HEK293 (cell line): ENCODE measurements around the gene RASD1.
A peak's percentile ranks its signal among the peaks of the same experiment; 100 is the strongest.

Experiments used
- CTCF ChIA-PET: fragments of 350-600 bp; formaldehyde crosslinking; extraction: SDS; loops from one replicate; lab custom pipeline; 2021; ENCODE audit warnings: antibody characterized with exemption; lab: Yijun Ruan, JAX
- POLR2A ChIA-PET: fragments of 300-600 bp; formaldehyde crosslinking; extraction: SDS; loops from one replicate; lab custom pipeline; 2020; ENCODE audit warnings: antibody characterized with exemption, inconsistent platforms; lab: Yijun Ruan, JAX
- H3K27ac ChIP-seq: fragments of 200-500 bp; sonication (Bioruptor generic); 2 replicates; pipeline ENCODE4 v1.5.1; 2014; ENCODE audit warnings: low read depth, low read length, control low read depth, inconsistent platforms; ENCODE audit errors: extremely low read depth
- H3K36me3 ChIP-seq, 2 experiments: fragments of 200-500 bp in 1 of 2; sonication (Bioruptor generic) in 1 of 2; 1 replicate in 1 of 2; 2 replicates in 1 of 2; pipeline ENCODE4 v1.5.1; 2014 to 2017; ENCODE audit warnings: inconsistent platforms in 2 of 2, low read length in 2 of 2; ENCODE audit not compliant: control insufficient read depth in 2 of 2, insufficient read depth in 1 of 2
- H3K4me1 ChIP-seq: fragments of 200-500 bp; sonication (Bioruptor generic); 2 replicates; pipeline ENCODE4 v1.5.1; 2014; ENCODE audit warnings: mild to moderate bottlenecking, low read length, inconsistent platforms; ENCODE audit not compliant: control insufficient read depth, insufficient read depth
- H3K4me3 ChIP-seq: 2 replicates; pipeline ENCODE4 v1.5.1; 2011; ENCODE audit warnings: low read depth, mild to moderate bottlenecking, control low read depth, low read length, moderate library complexity
- H3K9me3 ChIP-seq: fragments of 200-500 bp; sonication (Bioruptor generic); 2 replicates; pipeline ENCODE4 v1.5.1; 2014; ENCODE audit warnings: low read depth, low read length, inconsistent platforms; ENCODE audit not compliant: control insufficient read depth, insufficient read depth
- EGR2 ChIP-seq: fragments of 450-650 bp; formaldehyde crosslinking; IDR thresholded peaks from 2 replicates; pipeline ENCODE4 v1.5.1; 2016; ENCODE audit warnings: low read depth, missing biosample characterization, missing genetic modification characterization
- GFI1B ChIP-seq: fragments of 450-650 bp; formaldehyde crosslinking; IDR thresholded peaks from 2 replicates; pipeline ENCODE4 v1.5.1; 2016; ENCODE audit warnings: missing biosample characterization, missing genetic modification characterization
- GLI4 ChIP-seq: fragments of 450-650 bp; formaldehyde crosslinking; IDR thresholded peaks from 2 replicates; pipeline ENCODE4 v1.5.1; 2016; ENCODE audit warnings: missing biosample characterization, missing genetic modification characterization
- IKZF3 ChIP-seq: fragments of 450-650 bp; IDR thresholded peaks from 2 replicates; pipeline ENCODE4 v1.5.0; 2018; ENCODE audit warnings: missing biosample characterization, mild to moderate bottlenecking, missing genetic modification characterization, moderate library complexity
- KLF9 ChIP-seq: fragments of 450-650 bp; formaldehyde crosslinking; IDR thresholded peaks from 2 replicates; pipeline ENCODE4 v1.5.1; 2016; ENCODE audit warnings: missing biosample characterization, missing genetic modification characterization, low read depth
- OSR2 ChIP-seq: fragments of 450-650 bp; formaldehyde crosslinking; IDR thresholded peaks from 2 replicates; pipeline ENCODE4 v1.5.1; 2016; ENCODE audit warnings: missing biosample characterization, missing genetic modification characterization
- REST ChIP-seq: fragments of 450-650 bp; formaldehyde crosslinking; IDR thresholded peaks from 2 replicates; pipeline ENCODE4 v1.5.1; 2016; ENCODE audit warnings: missing biosample characterization, missing genetic modification characterization
- SALL2 ChIP-seq: fragments of 450-650 bp; formaldehyde crosslinking; IDR thresholded peaks from 2 replicates; pipeline ENCODE4 v1.5.0; 2017; ENCODE audit warnings: missing biosample characterization, mild to moderate bottlenecking, missing genetic modification characterization, borderline replicate concordance
- YY1 ChIP-seq: fragments of 450-650 bp; formaldehyde crosslinking; IDR thresholded peaks from 2 replicates; pipeline ENCODE4 v1.5.1; 2018; ENCODE audit warnings: missing biosample characterization, missing genetic modification characterization
- ZIC2 ChIP-seq: fragments of 450-650 bp; formaldehyde crosslinking; IDR thresholded peaks from 2 replicates; pipeline ENCODE4 v1.5.1; 2016; ENCODE audit warnings: missing biosample characterization, missing genetic modification characterization
- ZNF146 ChIP-seq: fragments of 450-650 bp; formaldehyde crosslinking; IDR thresholded peaks from 2 replicates; pipeline ENCODE4 v1.5.1; 2016; ENCODE audit warnings: missing biosample characterization, missing genetic modification characterization
- ZNF362 ChIP-seq: fragments of 450-650 bp; formaldehyde crosslinking; IDR thresholded peaks from 2 replicates; pipeline ENCODE4 v1.5.1; 2016; ENCODE audit warnings: missing biosample characterization, missing genetic modification characterization
- ZNF416 ChIP-seq: fragments of 450-650 bp; formaldehyde crosslinking; IDR thresholded peaks from 2 replicates; pipeline ENCODE4 v1.5.1; 2016; ENCODE audit warnings: missing biosample characterization, missing genetic modification characterization
- ZNF548 ChIP-seq: fragments of 450-650 bp; formaldehyde crosslinking; IDR thresholded peaks from 2 replicates; pipeline ENCODE4 v1.5.1; 2016; ENCODE audit warnings: missing biosample characterization, missing genetic modification characterization
- ZNF76 ChIP-seq: fragments of 450-650 bp; formaldehyde crosslinking; IDR thresholded peaks from 2 replicates; pipeline ENCODE4; 2016; ENCODE audit warnings: low read depth, missing biosample characterization, missing genetic modification characterization, borderline replicate concordance
- ZSCAN16 ChIP-seq: fragments of 450-650 bp; formaldehyde crosslinking; IDR thresholded peaks from 2 replicates; pipeline ENCODE4 v1.5.1; 2016; ENCODE audit warnings: missing biosample characterization, missing genetic modification characterization

The RASD1 gene

GRCh38 chr17:17536702-17537101 is 40.5 kb upstream of the RASD1 start:
- peaks cover 7% of the 10 kb centered on the region for H3K4me1 ChIP-seq

GRCh38 chr17:17535957-17536356 is 39.8 kb upstream of the RASD1 start:
- Histone ChIP-seq H3K36me3 (no peaks in the 10 kb centered on the region; a peak in 1 of 3 replicates), H3K4me1 (peaks cover 7% of the 10 kb centered on the region), H3K27ac (no peak overlapping the region)
- POLR2A ChIA-PET: interaction anchor here (2.7 kb wide), 1 partner anchor 40 kb away, joined by 8 read pairs; the partner anchor contains the start of gene RASD1
- TF ChIP-seq ZNF548 (tag by site-specific recombination): no peak
- TF ChIP-seq SALL2 (tag by site-specific recombination): no peak
- peak; percentile 92 for TF ChIP-seq ZIC2
- TF ChIP-seq, all 188 proteins: peak for 1
- Histone ChIP-seq H3K9me3 (0 out of 2 replicates have a peak, but pooled peaks cover 3% of the 10 kb centered on the region), H3K4me3 (no peak overlapping the region)
- CTCF ChIA-PET: interaction anchor here (1.0 kb wide), 1 partner anchor 78 kb away, joined by 3 read pairs; no protein-coding TSS in a partner anchor

More at GRCh38 chr17:17536702-17537101, 40.5 kb upstream of the RASD1 start:
- Histone ChIP-seq H3K27ac (no peak overlapping the region), H3K4me3 (no peak overlapping the region)
- POLR2A ChIA-PET: no interaction called here
- no peak for TF ChIP-seq GLI4 (tag by site-specific recombination)
- no peak for TF ChIP-seq IKZF3 (tag by site-specific recombination)
- no peak for TF ChIP-seq ZNF416 (tag by site-specific recombination)
- TF ChIP-seq YY1 (tag by site-specific recombination): no peak
- no peak for TF ChIP-seq EGR2 (tag by site-specific recombination)
- TF ChIP-seq ZSCAN16: no peak
- TF ChIP-seq GFI1B: no peak
- TF ChIP-seq ZNF76 (tag by site-specific recombination): no peak
- TF ChIP-seq REST (tag by site-specific recombination): no peak
- TF ChIP-seq, all 188 proteins: peak for 0
- Histone ChIP-seq H3K9me3 (0 out of 2 replicates have a peak, but pooled peaks cover 2% of the 10 kb centered on the region), H3K36me3 (no peaks in the 10 kb centered on the region; a peak in 1 of 3 replicates)
- CTCF ChIA-PET: no interaction called here

GRCh38 chr17:17533901-17534441 is 37.8 kb upstream of the RASD1 start:
- Histone ChIP-seq H3K9me3 (0 out of 2 replicates have a peak, but pooled peaks cover 3% of the 10 kb centered on the region), H3K4me3 (no peak overlapping the region), H3K4me1 (peaks cover 7% of the 10 kb centered on the region), H3K27ac (no peak overlapping the region), H3K36me3 (no peaks in the 10 kb centered on the region; a peak in 1 of 3 replicates)
- ChIA-PET CTCF (interaction anchor here (0.6 kb wide), 1 partner anchor 177 kb away, joined by 3 read pairs; no protein-coding TSS in a partner anchor), POLR2A (interaction anchor here (2.7 kb wide), 1 partner anchor 38 kb away, joined by 8 read pairs; the partner anchor contains the start of gene RASD1)
- peak; percentile 89 for TF ChIP-seq ZNF146 (tag by site-specific recombination)
- TF ChIP-seq OSR2 (tag by site-specific recombination): 0 out of 2 replicates have a peak, but pooled peaks have one; percentile 33
- no peak for TF ChIP-seq ZNF362
- TF ChIP-seq KLF9 (tag by site-specific recombination): no peak
